RWPE2 (cell line): ENCODE measurements around the gene GOLGA1.

Source experiments
- ATAC-seq: fragments of 200-7000 bp; cut with Tn5 transposase; 3 replicates; pipeline ENCODE4 v1.9.1; 2021; ENCODE audit warnings: low read depth
- DNase-seq: peaks from one replicate; pipeline ENCODE4 v3.0.0-alpha.2; 2020; ENCODE audit warnings: low spot score
- H3K27ac ChIP-seq: fragments of 450-650 bp; 2 replicates; pipeline ENCODE4 v1.5.1; 2017; ENCODE audit warnings: mild to moderate bottlenecking; ENCODE audit not compliant: poor library complexity, severe bottlenecking
- H3K27me3 ChIP-seq: fragments of 250-450 bp; sonication (Bioruptor Pico); 2 replicates; pipeline ENCODE4 v1.5.1; 2021; ENCODE audit warnings: mild to moderate bottlenecking, moderate library complexity; ENCODE audit not compliant: insufficient read depth, poor library complexity, severe bottlenecking
- H3K36me3 ChIP-seq: fragments of 250-450 bp; sonication (Bioruptor Pico); 2 replicates; pipeline ENCODE4 v1.5.1; 2020; ENCODE audit warnings: low read depth, mild to moderate bottlenecking, moderate library complexity
- H3K4me1 ChIP-seq: fragments of 250-450 bp; sonication (Bioruptor Pico); 2 replicates; pipeline ENCODE4 v1.5.1; 2021; ENCODE audit warnings: mild to moderate bottlenecking, moderate library complexity; ENCODE audit not compliant: insufficient read depth, poor library complexity, severe bottlenecking
- H3K4me3 ChIP-seq: fragments of 250-450 bp; sonication (Bioruptor Pico); 2 replicates; pipeline ENCODE4 v1.5.1; 2021; ENCODE audit warnings: mild to moderate bottlenecking, moderate library complexity; ENCODE audit not compliant: severe bottlenecking
- H3K9me3 ChIP-seq: fragments of 250-450 bp; sonication (Bioruptor Pico); 2 replicates; pipeline ENCODE4 v1.5.1; 2021; ENCODE audit warnings: mild to moderate bottlenecking, moderate library complexity; ENCODE audit not compliant: severe bottlenecking
- CTCF ChIP-seq: fragments of 450-650 bp; IDR thresholded peaks from one replicate; pipeline ENCODE4 v1.5.1; 2017; ENCODE audit warnings: mild to moderate bottlenecking, moderate library complexity; ENCODE audit not compliant: poor library complexity, severe bottlenecking

The GOLGA1 gene

DNA sequence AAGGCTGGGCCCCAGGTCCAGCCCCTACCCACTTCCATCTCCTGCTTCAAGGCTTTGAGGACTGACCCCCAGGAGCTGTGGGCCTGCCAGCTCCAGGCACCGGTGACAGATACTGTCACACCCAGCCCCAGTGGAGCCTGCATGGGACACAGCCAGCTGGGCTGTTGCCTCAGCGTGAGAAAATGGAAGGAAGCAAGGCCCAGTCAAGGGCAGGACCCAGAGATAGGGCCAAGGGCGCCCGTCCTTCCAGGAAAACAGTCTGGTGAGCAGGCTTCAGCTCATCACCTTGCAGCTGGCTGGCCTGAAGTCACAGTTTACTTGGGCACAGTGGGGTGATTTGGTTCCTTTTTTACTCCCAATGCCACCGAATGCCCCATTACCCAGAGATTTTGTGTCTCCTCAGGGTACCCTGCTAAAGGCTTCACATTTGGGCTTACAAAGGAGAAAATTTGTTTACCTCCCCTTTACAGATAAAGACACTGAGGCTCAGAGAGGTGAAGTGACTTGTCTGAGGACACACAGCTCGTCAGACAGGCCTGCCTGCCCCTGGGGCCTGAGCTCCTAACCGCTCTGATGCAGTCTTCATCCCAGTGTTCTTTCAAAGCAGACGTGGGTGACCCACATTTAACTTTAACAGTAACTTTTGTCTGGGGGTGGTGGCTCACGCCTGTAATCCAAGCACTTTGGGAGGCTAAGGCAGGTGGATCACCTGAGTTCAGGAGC, 109.1 kb downstream of the GOLGA1 start:
- Histone ChIP-seq H3K36me3 (no peaks in the 10 kb centered on the region), H3K9me3 (no peaks in the 10 kb centered on the region), H3K4me1 (peaks cover 18% of the 10 kb centered on the region), H3K27ac (peak overlapping the region; percentile 64), H3K27me3 (no peaks in the 10 kb centered on the region), H3K4me3 (no peak overlapping the region)
- TF ChIP-seq CTCF = no peak
- ATAC-seq (no peak), DNase-seq (no peak)

GRCh38 chr9:124830593-124830992, 110.3 kb downstream of the GOLGA1 start:
- Histone ChIP-seq H3K27me3 (no peaks in the 10 kb centered on the region), H3K27ac (no peak overlapping the region), H3K36me3 (no peaks in the 10 kb centered on the region), H3K4me1 (peaks cover 18% of the 10 kb centered on the region), H3K9me3 (no peaks in the 10 kb centered on the region), H3K4me3 (no peak overlapping the region)
- DNase-seq (no peak), ATAC-seq (no peak)
- TF ChIP-seq CTCF = no peak

- peaks cover 7% of the 10 kb centered on the region for H3K4me1 ChIP-seq
- H3K27ac ChIP-seq = no peak overlapping the region
- no peak for TF ChIP-seq CTCF
- H3K4me3 ChIP-seq = no peak overlapping the region
- H3K27me3 ChIP-seq = no peaks in the 10 kb centered on the region
- no peaks in the 10 kb centered on the region for H3K9me3 ChIP-seq
- H3K36me3 ChIP-seq = no peaks in the 10 kb centered on the region
- ATAC-seq (no peak), DNase-seq (no peak)
Measured at GRCh38 chr9:124829334-124829669, 111.6 kb downstream of the GOLGA1 start.

GRCh38 chr9:124828489-124829333, 112.2 kb downstream of the GOLGA1 start:
- Histone ChIP-seq H3K4me1 (peaks cover 4% of the 10 kb centered on the region), H3K9me3 (no peaks in the 10 kb centered on the region), H3K36me3 (no peaks in the 10 kb centered on the region), H3K27me3 (no peaks in the 10 kb centered on the region), H3K4me3 (no peak overlapping the region), H3K27ac (no peak overlapping the region)
- no peak for TF ChIP-seq CTCF
- no peak for ATAC-seq
- DNase-seq = no peak
